GM21447 (cell line): ENCODE measurements around the gene NAT14.
"Not testable (repeated sequence)": the region's sequence is repeated elsewhere in the genome, so short reads cannot be mapped to it uniquely, and the experiment has no call there.

ENCODE experiments used
- ATAC-seq: cut with Tn5 transposase; IDR thresholded peaks from one replicate; pipeline ENCODE4 v1.9.1; 2021; ENCODE audit not compliant: unreplicated experiment

The NAT14 gene

GRCh38 chr19:55534280-55534679 lies 49.3 kb downstream of the NAT14 start:
- ATAC-seq, result not testable (repeated sequence)

GRCh38 chr19:55535173-55535964 lies 50.4 kb downstream of the NAT14 start:
- ATAC-seq, result no peak

- no peak for ATAC-seq
Measured at GRCh38 chr19:55535965-55536350, 51.0 kb downstream of the NAT14 start.

- no peak for ATAC-seq
Measured at GRCh38 chr19:55536366-55536765, 51.4 kb downstream of the NAT14 start.
